GM23338 (cell line): Measurements from ENCODE around the gene CHD1. TPM values are rescaled to one million over a fixed set of nuclear protein-coding genes. Genes with fewer than 3 reads are reported as not detected.

Source experiments
- ATAC-seq: fragments of 200-7000 bp; cut with Tn5 transposase; 3 replicates; pipeline ENCODE4 v1.9.1; 2020
- DNase-seq: peaks from one replicate; pipeline ENCODE4 v3.0.0-alpha.2; 2015; ENCODE audit warnings: low spot score
- H2AFZ ChIP-seq: fragments of 200-600 bp; sonication (generic); 2 replicates; pipeline ENCODE4 v1.8.0; 2016; ENCODE audit warnings: antibody characterized with exemption, mild to moderate bottlenecking, moderate library complexity
- H3F3A ChIP-seq: fragments of 200-600 bp; sonication (generic); replicated peaks from 2 replicates; pipeline ENCODE4 v1.8.0; 2017; ENCODE audit warnings: antibody characterized with exemption, mixed run types, low read depth
- H3K27ac ChIP-seq: fragments of 200-600 bp; sonication (generic); 2 replicates; pipeline ENCODE4 v1.6.1; 2016; ENCODE audit warnings: low read depth
- H3K27me3 ChIP-seq: fragments of 200-600 bp; sonication (generic); 2 replicates; pipeline ENCODE4 v1.8.0; 2016; ENCODE audit warnings: mild to moderate bottlenecking, mixed run types, moderate library complexity; ENCODE audit not compliant: insufficient read depth
- H3K36me3 ChIP-seq: fragments of 200-600 bp; sonication (generic); 2 replicates; pipeline ENCODE4 v1.8.0; 2016; ENCODE audit warnings: mild to moderate bottlenecking; ENCODE audit not compliant: insufficient read depth
- H3K4me1 ChIP-seq: fragments of 200-600 bp; sonication (generic); 2 replicates; pipeline ENCODE4 v1.8.0; 2016; ENCODE audit warnings: mild to moderate bottlenecking, moderate library complexity; ENCODE audit not compliant: insufficient read depth
- H3K4me2 ChIP-seq: fragments of 200-600 bp; sonication (generic); 2 replicates; pipeline ENCODE4 v1.7.1; 2017; ENCODE audit warnings: mixed run types
- H3K4me3 ChIP-seq: fragments of 200-600 bp; sonication (generic); 2 replicates; pipeline ENCODE4 v1.6.1; 2016; ENCODE audit warnings: mixed run types
- H3K79me2 ChIP-seq: fragments of 200-600 bp; sonication (generic); replicated peaks from 2 replicates; pipeline ENCODE4 v1.8.0; 2017; ENCODE audit warnings: mild to moderate bottlenecking; ENCODE audit not compliant: insufficient read depth
- H3K9me2 ChIP-seq: fragments of 200-600 bp; sonication (generic); 2 replicates; pipeline ENCODE4 v1.8.0; 2017; ENCODE audit not compliant: insufficient read depth
- H4K20me1 ChIP-seq: fragments of 200-600 bp; sonication (generic); replicated peaks from 2 replicates; pipeline ENCODE4 v1.8.0; 2017; ENCODE audit warnings: mild to moderate bottlenecking; ENCODE audit not compliant: insufficient read depth
- H3K27ac Mint-ChIP-seq: 2 replicates; pipeline ENCODE4 v1.8.0; 2020; ENCODE audit warnings: inconsistent platforms, mild to moderate bottlenecking, moderate library complexity, mixed read lengths
- H3K27me3 Mint-ChIP-seq: 3 replicates; pipeline ENCODE4 v1.8.0; 2022; ENCODE audit warnings: low read depth, mild to moderate bottlenecking, moderate library complexity, mixed read lengths, inconsistent platforms; ENCODE audit not compliant: insufficient read depth, poor library complexity
- H3K36me3 Mint-ChIP-seq: 3 replicates; pipeline ENCODE4 v1.8.0; 2021; ENCODE audit warnings: low read depth, mild to moderate bottlenecking, inconsistent platforms, moderate library complexity, mixed read lengths
- H3K4me1 Mint-ChIP-seq: 3 replicates; pipeline ENCODE4 v1.8.0; 2020; ENCODE audit warnings: mild to moderate bottlenecking, inconsistent platforms, mixed read lengths
- H3K4me3 Mint-ChIP-seq: 3 replicates; pipeline ENCODE4 v1.8.0; 2021; ENCODE audit warnings: moderate library complexity, mild to moderate bottlenecking, inconsistent platforms, mixed read lengths
- H3K9me3 Mint-ChIP-seq: 3 replicates; pipeline ENCODE4 v1.8.0; 2020; ENCODE audit warnings: moderate library complexity, mild to moderate bottlenecking, inconsistent platforms, mixed read lengths
- CREB1 ChIP-seq: fragments of 250-450 bp; sonication (Bioruptor Pico); IDR thresholded peaks from 2 replicates; pipeline ENCODE4 v1.5.0; 2020; ENCODE audit warnings: low read depth, mild to moderate bottlenecking, moderate library complexity
- EZH2 ChIP-seq: fragments of 200-600 bp; sonication (generic); IDR thresholded peaks from one replicate; pipeline ENCODE4 v1.8.0; 2017; ENCODE audit warnings: antibody characterized with exemption, mild to moderate bottlenecking, low read depth; ENCODE audit not compliant: unreplicated experiment
- EZH2phosphoT487 ChIP-seq: fragments of 200-600 bp; sonication (generic); IDR thresholded peaks from one replicate; pipeline ENCODE4 v1.8.1; 2018; ENCODE audit warnings: antibody characterized with exemption; ENCODE audit not compliant: unreplicated experiment
- NANOG ChIP-seq: IDR thresholded peaks from 2 replicates; pipeline ENCODE4 v1.6.1; 2016; ENCODE audit warnings: antibody characterized with exemption, borderline replicate concordance
- POLR2AphosphoS5 ChIP-seq: IDR thresholded peaks from 2 replicates; pipeline ENCODE4 v1.6.1; 2016; ENCODE audit warnings: antibody characterized with exemption, low read depth
- STAT1 ChIP-seq: IDR thresholded peaks from one replicate; pipeline ENCODE4 v1.6.1; 2016; ENCODE audit warnings: antibody characterized with exemption; ENCODE audit not compliant: unreplicated experiment
- ZNF114 ChIP-seq: fragments of 250-450 bp; sonication (Bioruptor Pico); IDR thresholded peaks from 2 replicates; pipeline ENCODE4 v1.5.0; 2020; ENCODE audit warnings: mild to moderate bottlenecking, moderate library complexity
- polyA plus RNA-seq: library from polyadenylated mRNA; unstranded; fragments of >200 nt; fragmentation: Nextera tagmentation; extraction: Ambion mirVana; gene quantifications from 2 replicates; pipeline ENCODE4 v1.2.1, GENCODE V29; 2016
- total RNA-seq: library from RNA; depleted of rRNA; stranded (reverse); fragments of >200 nt; shearing (Covaris generic); gene quantifications from 2 replicates; pipeline ENCODE4 v1.2.3, GENCODE V29; 2014
- TF ChIP-seq, protein P1 (sequence below): IDR thresholded peaks from one replicate; pipeline ENCODE4 v1.6.1; 2018; ENCODE audit warnings: antibody characterized with exemption; ENCODE audit not compliant: unreplicated experiment
- TF ChIP-seq, protein P2 (sequence below): fragments of 250-450 bp; sonication (Bioruptor Pico); IDR thresholded peaks from 2 replicates; pipeline ENCODE4 v1.5.0; 2020; ENCODE audit warnings: mild to moderate bottlenecking, moderate library complexity
- TF ChIP-seq, protein P3 (sequence below): IDR thresholded peaks from 2 replicates; pipeline ENCODE4 v1.6.1; 2016; ENCODE audit warnings: antibody characterized with exemption

Gene CHD1
- total and polyA plus RNA-seq, 2 experiments from 2014 or later, result 36.4 to 75.6 TPM

DNA sequence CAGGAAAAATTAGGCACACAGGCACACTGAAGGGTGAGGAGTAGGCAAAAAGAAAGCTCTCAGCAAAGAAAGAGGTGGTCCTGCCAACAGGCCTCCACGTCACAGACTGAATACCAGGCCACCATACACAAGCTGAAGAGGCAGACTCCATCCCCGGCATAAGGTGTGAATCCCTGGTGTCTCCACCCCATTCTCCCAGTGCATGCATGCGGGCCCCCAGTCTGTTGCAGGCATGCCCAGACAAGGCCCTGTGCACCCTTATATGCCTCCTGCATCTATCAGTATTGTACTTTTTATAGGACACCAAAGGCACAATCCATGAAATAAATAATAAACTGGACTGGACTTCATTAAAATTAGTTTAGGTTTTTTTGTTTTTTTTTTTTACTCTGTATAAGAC lies 82.3 kb downstream of the CHD1 start (continued):
- TF ChIP-seq, protein P1, sequence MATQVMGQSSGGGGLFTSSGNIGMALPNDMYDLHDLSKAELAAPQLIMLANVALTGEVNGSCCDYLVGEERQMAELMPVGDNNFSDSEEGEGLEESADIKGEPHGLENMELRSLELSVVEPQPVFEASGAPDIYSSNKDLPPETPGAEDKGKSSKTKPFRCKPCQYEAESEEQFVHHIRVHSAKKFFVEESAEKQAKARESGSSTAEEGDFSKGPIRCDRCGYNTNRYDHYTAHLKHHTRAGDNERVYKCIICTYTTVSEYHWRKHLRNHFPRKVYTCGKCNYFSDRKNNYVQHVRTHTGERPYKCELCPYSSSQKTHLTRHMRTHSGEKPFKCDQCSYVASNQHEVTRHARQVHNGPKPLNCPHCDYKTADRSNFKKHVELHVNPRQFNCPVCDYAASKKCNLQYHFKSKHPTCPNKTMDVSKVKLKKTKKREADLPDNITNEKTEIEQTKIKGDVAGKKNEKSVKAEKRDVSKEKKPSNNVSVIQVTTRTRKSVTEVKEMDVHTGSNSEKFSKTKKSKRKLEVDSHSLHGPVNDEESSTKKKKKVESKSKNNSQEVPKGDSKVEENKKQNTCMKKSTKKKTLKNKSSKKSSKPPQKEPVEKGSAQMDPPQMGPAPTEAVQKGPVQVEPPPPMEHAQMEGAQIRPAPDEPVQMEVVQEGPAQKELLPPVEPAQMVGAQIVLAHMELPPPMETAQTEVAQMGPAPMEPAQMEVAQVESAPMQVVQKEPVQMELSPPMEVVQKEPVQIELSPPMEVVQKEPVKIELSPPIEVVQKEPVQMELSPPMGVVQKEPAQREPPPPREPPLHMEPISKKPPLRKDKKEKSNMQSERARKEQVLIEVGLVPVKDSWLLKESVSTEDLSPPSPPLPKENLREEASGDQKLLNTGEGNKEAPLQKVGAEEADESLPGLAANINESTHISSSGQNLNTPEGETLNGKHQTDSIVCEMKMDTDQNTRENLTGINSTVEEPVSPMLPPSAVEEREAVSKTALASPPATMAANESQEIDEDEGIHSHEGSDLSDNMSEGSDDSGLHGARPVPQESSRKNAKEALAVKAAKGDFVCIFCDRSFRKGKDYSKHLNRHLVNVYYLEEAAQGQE, result no peak
- TF ChIP-seq NANOG (no peak), POLR2AphosphoS5 (no peak), EZH2 (no peak)

DNA sequence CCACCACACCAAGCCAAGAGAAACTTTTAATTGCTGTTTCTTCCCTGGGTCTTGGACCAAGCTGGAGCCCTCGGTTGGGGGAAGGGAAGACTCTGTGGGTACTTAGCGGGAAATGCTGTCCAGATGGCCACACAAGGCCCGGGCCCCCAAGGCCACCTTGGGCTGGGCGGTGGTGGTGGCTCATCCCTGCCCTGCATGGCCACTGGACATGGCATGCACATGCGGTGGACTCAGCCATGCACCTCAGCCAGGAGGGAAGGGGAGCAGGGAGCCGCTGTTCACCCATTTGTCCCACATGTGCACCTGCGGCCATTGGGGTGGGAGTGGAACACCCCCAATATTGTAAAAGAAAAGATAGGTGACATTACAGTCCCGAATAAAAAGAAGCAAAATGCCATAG lies 82.9 kb downstream of the CHD1 start:
- no peak for ATAC-seq
- no peaks in the 10 kb centered on the region for H3K27me3 ChIP-seq

More for the DNA sequence above, 82.9 kb downstream of the CHD1 start:
- Histone ChIP-seq H3K27ac (no peak overlapping the region), H4K20me1 (no peaks in the 10 kb centered on the region), H3K79me2 (no peaks in the 10 kb centered on the region), H3K4me3 (no peak overlapping the region), H2AFZ (no peak overlapping the region), H3F3A (no peaks in the 10 kb centered on the region; the same call in 1 of the 2 replicates), H3K4me2 (no peak overlapping the region), H3K4me1 (no peaks in the 10 kb centered on the region), H3K9me2 (no peaks in the 10 kb centered on the region), H3K36me3 (peaks cover 27% of the 10 kb centered on the region)
- Mint-ChIP-seq H3K27me3 (peaks cover 3% of the 10 kb centered on the region), H3K4me3 (no peak overlapping the region), H3K9me3 (peaks cover 47% of the 10 kb centered on the region), H3K27ac (no peak overlapping the region), H3K4me1 (no peaks in the 10 kb centered on the region), H3K36me3 (peaks cover 36% of the 10 kb centered on the region)
- TF ChIP-seq ZNF114 (CRISPR knock-in tag), result no peak
- TF ChIP-seq EZH2, result no peak
- TF ChIP-seq, protein P2, sequence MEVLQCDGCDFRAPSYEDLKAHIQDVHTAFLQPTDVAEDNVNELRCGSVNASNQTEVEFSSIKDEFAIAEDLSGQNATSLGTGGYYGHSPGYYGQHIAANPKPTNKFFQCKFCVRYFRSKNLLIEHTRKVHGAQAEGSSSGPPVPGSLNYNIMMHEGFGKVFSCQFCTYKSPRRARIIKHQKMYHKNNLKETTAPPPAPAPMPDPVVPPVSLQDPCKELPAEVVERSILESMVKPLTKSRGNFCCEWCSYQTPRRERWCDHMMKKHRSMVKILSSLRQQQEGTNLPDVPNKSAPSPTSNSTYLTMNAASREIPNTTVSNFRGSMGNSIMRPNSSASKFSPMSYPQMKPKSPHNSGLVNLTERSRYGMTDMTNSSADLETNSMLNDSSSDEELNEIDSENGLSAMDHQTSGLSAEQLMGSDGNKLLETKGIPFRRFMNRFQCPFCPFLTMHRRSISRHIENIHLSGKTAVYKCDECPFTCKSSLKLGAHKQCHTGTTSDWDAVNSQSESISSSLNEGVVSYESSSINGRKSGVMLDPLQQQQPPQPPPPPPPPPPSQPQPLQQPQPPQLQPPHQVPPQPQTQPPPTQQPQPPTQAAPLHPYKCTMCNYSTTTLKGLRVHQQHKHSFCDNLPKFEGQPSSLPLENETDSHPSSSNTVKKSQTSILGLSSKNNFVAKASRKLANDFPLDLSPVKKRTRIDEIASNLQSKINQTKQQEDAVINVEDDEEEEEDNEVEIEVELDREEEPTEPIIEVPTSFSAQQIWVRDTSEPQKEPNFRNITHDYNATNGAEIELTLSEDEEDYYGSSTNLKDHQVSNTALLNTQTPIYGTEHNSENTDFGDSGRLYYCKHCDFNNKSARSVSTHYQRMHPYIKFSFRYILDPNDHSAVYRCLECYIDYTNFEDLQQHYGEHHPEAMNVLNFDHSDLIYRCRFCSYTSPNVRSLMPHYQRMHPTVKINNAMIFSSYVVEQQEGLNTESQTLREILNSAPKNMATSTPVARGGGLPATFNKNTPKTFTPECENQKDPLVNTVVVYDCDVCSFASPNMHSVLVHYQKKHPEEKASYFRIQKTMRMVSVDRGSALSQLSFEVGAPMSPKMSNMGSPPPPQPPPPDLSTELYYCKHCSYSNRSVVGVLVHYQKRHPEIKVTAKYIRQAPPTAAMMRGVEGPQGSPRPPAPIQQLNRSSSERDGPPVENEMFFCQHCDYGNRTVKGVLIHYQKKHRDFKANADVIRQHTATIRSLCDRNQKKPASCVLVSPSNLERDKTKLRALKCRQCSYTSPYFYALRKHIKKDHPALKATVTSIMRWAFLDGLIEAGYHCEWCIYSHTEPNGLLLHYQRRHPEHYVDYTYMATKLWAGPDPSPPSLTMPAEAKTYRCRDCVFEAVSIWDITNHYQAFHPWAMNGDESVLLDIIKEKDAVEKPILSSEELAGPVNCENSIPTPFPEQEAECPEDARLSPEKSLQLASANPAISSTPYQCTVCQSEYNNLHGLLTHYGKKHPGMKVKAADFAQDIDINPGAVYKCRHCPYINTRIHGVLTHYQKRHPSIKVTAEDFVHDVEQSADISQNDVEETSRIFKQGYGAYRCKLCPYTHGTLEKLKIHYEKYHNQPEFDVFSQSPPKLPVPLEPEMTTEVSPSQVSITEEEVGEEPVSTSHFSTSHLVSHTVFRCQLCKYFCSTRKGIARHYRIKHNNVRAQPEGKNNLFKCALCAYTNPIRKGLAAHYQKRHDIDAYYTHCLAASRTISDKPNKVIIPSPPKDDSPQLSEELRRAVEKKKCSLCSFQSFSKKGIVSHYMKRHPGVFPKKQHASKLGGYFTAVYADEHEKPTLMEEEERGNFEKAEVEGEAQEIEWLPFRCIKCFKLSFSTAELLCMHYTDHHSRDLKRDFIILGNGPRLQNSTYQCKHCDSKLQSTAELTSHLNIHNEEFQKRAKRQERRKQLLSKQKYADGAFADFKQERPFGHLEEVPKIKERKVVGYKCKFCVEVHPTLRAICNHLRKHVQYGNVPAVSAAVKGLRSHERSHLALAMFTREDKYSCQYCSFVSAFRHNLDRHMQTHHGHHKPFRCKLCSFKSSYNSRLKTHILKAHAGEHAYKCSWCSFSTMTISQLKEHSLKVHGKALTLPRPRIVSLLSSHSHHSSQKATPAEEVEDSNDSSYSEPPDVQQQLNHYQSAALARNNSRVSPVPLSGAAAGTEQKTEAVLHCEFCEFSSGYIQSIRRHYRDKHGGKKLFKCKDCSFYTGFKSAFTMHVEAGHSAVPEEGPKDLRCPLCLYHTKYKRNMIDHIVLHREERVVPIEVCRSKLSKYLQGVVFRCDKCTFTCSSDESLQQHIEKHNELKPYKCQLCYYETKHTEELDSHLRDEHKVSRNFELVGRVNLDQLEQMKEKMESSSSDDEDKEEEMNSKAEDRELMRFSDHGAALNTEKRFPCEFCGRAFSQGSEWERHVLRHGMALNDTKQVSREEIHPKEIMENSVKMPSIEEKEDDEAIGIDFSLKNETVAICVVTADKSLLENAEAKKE (CRISPR knock-in tag), result no peak
- TF ChIP-seq, protein P1, result no peak
- TF ChIP-seq, protein P3, sequence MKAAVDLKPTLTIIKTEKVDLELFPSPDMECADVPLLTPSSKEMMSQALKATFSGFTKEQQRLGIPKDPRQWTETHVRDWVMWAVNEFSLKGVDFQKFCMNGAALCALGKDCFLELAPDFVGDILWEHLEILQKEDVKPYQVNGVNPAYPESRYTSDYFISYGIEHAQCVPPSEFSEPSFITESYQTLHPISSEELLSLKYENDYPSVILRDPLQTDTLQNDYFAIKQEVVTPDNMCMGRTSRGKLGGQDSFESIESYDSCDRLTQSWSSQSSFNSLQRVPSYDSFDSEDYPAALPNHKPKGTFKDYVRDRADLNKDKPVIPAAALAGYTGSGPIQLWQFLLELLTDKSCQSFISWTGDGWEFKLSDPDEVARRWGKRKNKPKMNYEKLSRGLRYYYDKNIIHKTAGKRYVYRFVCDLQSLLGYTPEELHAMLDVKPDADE, result no peak
- TF ChIP-seq POLR2AphosphoS5, result no peak
- no peak for TF ChIP-seq STAT1
- TF ChIP-seq CREB1 (CRISPR knock-in tag), result no peak
- TF ChIP-seq NANOG, result no peak
- TF ChIP-seq EZH2phosphoT487, result no peak
- DNase-seq, result no peak
